Erythroblast (primary cell): Measurements from ENCODE around the gene KCNE3.

Experiments
- GATA1 ChIP-seq: IDR thresholded peaks from 2 replicates; pipeline ENCODE4 v1.6.1; 2011; ENCODE audit warnings: low read depth, mild to moderate bottlenecking, control low read depth, low read length, moderate library complexity
- POLR2A ChIP-seq: IDR thresholded peaks from 2 replicates; pipeline ENCODE4 v1.6.1; 2011; ENCODE audit warnings: mild to moderate bottlenecking, low read length

GRCh38 chr11:74493791-74494630, 26.7 kb upstream of the KCNE3 start:
- no peak for TF ChIP-seq POLR2A
- no peak for TF ChIP-seq GATA1
